SK-N-MC (cell line): ENCODE measurements around the gene DUS2.
"Not testable (repeated sequence)": the region's sequence is repeated elsewhere in the genome, so short reads cannot be mapped to it uniquely, and the experiment has no call there.

Experiments used
- DNase-seq: peaks from one replicate; pipeline ENCODE4 v3.0.0-alpha.2; 2011; ENCODE audit warnings: low read depth, low spot score
- H3K27ac ChIP-seq: fragments of 200-600 bp; sonication (generic); 2 replicates; pipeline ENCODE4 v1.5.1; 2016; ENCODE audit warnings: mixed run types
- H3K36me3 ChIP-seq: fragments of 200-600 bp; sonication (generic); 2 replicates; pipeline ENCODE4 v1.6.1; 2017; ENCODE audit warnings: antibody characterized with exemption, low read length, mixed read lengths; ENCODE audit not compliant: insufficient read depth
- H3K4me3 ChIP-seq: fragments of 200-600 bp; sonication (generic); 2 replicates; pipeline ENCODE4 v1.5.1; 2016
- H3K9ac ChIP-seq: fragments of 200-600 bp; sonication (generic); 2 replicates; pipeline ENCODE4 v1.8.0; 2017; ENCODE audit warnings: mixed run types, mixed read lengths; ENCODE audit not compliant: insufficient read length
- H3K9me3 ChIP-seq: fragments of 200-600 bp; sonication (generic); 2 replicates; pipeline ENCODE4 v1.6.1; 2017; ENCODE audit warnings: low read depth, mild to moderate bottlenecking, antibody characterized with exemption, low read length, moderate library complexity, mixed read lengths
- EZH2 ChIP-seq: fragments of 200-600 bp; sonication (generic); IDR thresholded peaks from one replicate; pipeline ENCODE4 v1.6.1; 2017; ENCODE audit warnings: antibody characterized with exemption
- FOXP2 ChIP-seq: optimal IDR thresholded peaks from 2 replicates; pipeline ENCODE3; 2011; ENCODE audit warnings: mild to moderate bottlenecking, moderate library complexity; ENCODE audit not compliant: insufficient read depth; ENCODE audit errors: extremely low read length, control extremely low read depth
- POLR2AphosphoS5 ChIP-seq: IDR thresholded peaks from 2 replicates; pipeline ENCODE4 v1.6.1; 2012; ENCODE audit warnings: mild to moderate bottlenecking, low read depth, low read length, borderline replicate concordance

Gene DUS2

DNA sequence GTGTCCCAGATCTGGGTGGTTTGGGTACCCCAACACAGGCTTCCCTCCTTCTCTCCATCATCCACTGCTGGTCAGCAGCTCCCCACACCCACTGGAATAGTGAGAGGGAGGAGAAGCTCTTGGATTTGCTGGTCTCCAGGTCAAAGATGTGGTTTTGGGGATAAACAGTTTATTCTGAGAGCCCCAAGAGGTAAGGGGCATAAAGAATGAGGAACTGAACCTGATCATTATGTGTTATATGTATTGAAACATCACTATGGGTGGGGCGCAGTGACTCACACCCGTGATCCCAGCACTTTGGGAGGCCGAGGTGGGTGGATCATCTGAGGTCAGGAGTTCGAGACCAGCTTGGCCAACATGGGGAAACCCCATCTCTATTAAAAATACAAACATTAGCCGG, 27.7 kb upstream of the DUS2 start:
- no peak for DNase-seq
- TF ChIP-seq EZH2 (no peak), POLR2AphosphoS5 (no peak), FOXP2 (no peak)

DNA sequence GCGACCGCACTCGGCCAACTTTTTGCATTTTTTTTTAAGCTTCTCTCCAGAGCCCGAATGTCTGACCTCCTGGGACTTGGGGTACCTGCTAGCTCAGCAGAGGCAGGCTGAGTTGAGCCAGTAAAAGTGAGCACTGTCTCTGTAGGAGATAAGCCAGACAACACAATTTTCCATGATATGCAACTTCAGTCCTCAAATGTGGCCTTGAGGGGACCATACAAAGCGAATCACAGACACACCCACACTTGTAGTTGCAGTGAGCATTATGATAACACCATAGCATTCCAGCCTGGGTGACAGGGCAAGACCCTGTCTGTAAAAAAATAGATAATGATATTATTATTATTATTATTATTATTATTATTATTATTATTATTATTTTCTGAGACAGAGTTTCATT, 26.4 kb upstream of the DUS2 start:
- TF ChIP-seq EZH2: no peak
- no peak for TF ChIP-seq FOXP2
- TF ChIP-seq POLR2AphosphoS5: no peak
- Histone ChIP-seq H3K9ac (no peak overlapping the region), H3K27ac (no peak overlapping the region), H3K36me3 (no peaks in the 10 kb centered on the region), H3K9me3 (no peaks in the 10 kb centered on the region), H3K4me3 (no peak overlapping the region)
- DNase-seq: no peak

More for the DNA sequence above, 27.7 kb upstream of the DUS2 start:
- Histone ChIP-seq H3K36me3 (no peaks in the 10 kb centered on the region), H3K9ac (no peak overlapping the region), H3K4me3 (no peak overlapping the region), H3K9me3 (no peaks in the 10 kb centered on the region), H3K27ac (no peak overlapping the region)

DNA sequence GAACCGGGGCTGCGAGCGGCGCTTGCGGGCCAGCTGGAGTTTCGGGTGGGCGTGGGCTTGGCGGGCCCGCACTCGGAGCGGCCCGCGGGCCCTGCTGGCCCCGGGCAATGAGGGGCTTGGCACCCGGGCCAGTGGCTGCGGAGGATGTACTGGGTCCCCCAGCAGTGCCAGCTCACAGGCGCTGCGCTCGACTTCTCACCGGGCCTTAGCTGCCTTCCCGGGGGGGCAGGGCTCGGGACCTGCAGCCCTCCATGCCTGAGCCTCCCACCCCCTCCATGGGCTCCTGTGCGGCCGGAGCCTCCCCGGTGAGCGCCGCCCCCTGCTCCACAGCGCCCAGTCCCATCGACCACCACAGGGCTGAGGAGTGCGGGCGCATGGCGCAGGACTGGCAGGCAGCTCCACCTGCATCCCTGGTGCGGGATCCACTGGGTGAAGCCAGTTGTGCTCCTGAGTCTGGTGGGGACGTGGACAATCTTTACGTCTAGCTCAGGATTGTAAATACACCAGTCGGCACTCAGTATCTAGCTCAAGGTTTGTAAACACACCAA, 24.8 kb upstream of the DUS2 start:
- DNase-seq, H3K9ac ChIP-seq, H3K36me3 ChIP-seq, H3K4me3 ChIP-seq, H3K9me3 ChIP-seq, H3K27ac ChIP-seq: not testable (repeated sequence)

DNA sequence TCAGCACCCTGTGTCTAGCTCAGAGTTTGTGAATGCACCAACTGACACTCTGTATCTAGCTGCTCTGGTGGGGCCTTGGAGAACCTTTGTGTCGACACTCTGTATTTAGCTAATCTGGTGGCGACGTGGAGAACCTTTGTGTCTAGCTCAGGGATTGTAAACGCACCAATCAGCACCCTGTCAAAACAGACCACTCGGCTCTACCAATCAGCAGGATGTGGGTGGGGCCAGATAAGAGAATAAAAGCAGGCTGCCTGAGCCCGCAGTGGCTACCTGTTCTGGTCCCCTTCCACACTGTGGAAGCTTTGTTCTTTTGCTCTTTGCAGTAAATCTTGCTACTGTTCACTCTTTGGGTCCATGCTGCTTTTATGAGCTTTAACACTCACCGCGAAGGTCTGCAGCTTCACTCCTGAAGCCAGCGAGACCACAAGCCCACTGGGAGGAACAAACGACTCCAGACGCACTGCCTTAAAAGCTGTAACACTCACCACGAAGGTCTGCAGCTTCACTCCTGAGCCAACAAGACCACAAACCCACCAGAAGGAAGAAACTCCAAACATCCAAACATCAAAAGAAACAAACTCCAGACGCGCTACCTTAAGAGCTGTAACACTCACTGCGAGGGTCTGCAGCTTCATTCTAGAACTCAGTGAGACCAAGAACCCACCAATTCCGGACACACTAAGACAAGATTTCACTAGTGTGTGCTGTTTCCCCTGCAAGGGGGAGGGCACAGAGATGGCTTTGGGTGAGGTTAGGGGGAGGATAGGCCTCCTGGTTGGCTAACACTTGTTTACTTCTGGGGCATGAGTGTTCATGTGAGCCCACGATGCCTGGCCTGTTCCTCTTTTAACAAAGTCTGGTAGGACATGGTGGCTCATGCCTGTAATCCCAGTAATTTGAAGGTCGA, 24.1 kb upstream of the DUS2 start, which contains the start of gene DPEP2:
Gene DPEP2, minus strand, starts transcription at position 706 of the 910 bp plus-strand sequence. CDS start 6,272 bp downstream, outside the sequence.
- not testable (repeated sequence) for H3K4me3 ChIP-seq, H3K36me3 ChIP-seq, H3K27ac ChIP-seq, H3K9ac ChIP-seq, H3K9me3 ChIP-seq, DNase-seq

DNA sequence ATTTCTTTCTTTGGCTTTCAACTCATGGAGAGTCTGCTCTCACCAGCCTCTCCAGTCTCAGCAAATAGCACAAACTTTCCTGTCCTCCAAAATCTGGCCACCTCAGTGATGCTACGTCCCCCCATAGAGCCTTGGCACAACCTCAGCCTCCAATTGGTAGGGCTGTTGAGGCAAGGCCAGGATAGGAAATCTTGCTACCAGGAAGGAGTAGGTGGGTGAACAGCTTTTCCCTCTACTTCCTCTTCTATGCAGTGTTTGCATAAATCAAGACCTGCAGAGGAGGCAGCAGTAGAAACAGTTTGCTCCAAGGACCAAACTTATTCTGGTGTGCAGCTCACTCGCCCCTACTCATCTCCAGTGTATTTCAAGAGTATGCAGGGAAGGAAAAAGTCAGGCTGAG, 23.1 kb upstream of the DUS2 start:
- Histone ChIP-seq H3K9me3 (no peaks in the 10 kb centered on the region), H3K36me3 (no peaks in the 10 kb centered on the region), H3K9ac (no peak overlapping the region), H3K27ac (no peak overlapping the region), H3K4me3 (no peak overlapping the region)
- no peak for TF ChIP-seq EZH2
- no peak for TF ChIP-seq FOXP2
- TF ChIP-seq POLR2AphosphoS5: no peak
- DNase-seq: no peak

DNA sequence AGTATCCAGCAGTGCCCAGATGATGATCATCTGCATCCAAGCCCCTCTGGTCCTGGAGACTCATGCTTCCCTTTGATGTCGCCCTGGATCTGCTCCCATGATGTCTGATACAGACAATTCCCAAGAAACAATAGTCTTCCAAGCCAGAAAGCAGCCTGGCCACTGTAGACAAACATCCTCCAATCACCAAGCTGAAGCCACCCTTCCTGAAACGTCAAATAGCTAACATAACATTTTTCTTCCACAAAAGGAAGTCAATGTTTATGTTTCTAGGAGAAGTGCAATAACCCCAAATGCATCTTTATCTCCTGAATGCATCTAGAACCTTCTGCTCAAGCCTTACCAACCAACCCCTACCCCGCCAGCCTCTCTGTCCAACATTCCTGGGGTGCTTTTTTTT, 22.6 kb upstream of the DUS2 start:
- Histone ChIP-seq H3K4me3 (no peak overlapping the region), H3K9ac (no peak overlapping the region)

DNA sequence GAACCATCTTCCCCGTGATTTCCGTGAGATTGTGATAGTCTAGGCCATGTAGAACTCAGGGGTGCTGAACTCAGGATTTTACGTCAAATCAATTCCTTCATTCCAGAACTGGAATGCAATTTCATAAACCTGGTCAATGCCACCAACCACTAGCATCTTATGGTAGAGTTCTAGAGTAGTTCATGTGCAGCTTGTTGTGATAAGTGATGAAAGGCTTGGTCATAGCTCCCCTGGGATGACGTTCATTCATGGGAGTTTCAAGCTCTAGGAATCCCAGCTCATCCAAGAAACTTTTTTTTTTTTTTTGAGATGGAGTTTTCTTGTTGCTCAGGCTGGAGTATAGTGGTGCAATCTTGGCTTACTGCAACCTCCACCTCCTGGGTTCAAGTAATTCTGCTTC, 20.1 kb upstream of the DUS2 start:
- Histone ChIP-seq H3K36me3 (no peaks in the 10 kb centered on the region), H3K9ac (no peak overlapping the region)
- DNase-seq: no peak

More for the DNA sequence above, 22.6 kb upstream of the DUS2 start:
- Histone ChIP-seq H3K36me3 (no peaks in the 10 kb centered on the region), H3K9me3 (no peaks in the 10 kb centered on the region), H3K27ac (no peak overlapping the region)
- TF ChIP-seq POLR2AphosphoS5 (no peak), EZH2 (no peak), FOXP2 (no peak)
- no peak for DNase-seq

DNA sequence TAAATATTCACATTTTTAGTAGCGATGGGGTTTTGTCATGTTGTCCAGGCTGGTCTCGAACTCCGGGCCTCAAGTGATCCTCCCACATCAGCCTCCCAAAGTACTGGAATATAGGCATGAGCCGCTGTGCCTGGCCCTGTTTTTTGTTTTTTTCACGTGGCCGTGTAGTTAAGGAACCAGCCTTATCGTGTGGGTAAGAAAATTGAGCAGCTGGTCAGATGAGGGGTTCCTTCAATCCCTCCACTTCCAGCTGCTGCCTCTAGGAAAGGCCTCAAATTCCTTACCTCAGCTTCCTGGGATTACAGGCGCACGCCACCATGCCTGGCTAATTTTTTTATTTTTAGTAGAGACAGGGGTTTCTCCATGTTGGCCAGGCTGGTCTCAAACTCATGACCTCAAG, 17.9 kb upstream of the DUS2 start:
- Histone ChIP-seq H3K9me3 (no peaks in the 10 kb centered on the region), H3K4me3 (no peak overlapping the region), H3K36me3 (no peaks in the 10 kb centered on the region), H3K27ac (no peak overlapping the region), H3K9ac (no peak overlapping the region)
- no peak for DNase-seq
- TF ChIP-seq EZH2: no peak
- no peak for TF ChIP-seq FOXP2
- no peak for TF ChIP-seq POLR2AphosphoS5

More for the DNA sequence above, 20.1 kb upstream of the DUS2 start:
- no peak for TF ChIP-seq EZH2
- TF ChIP-seq FOXP2: no peak
- TF ChIP-seq POLR2AphosphoS5: no peak
- Histone ChIP-seq H3K4me3 (no peak overlapping the region), H3K27ac (no peak overlapping the region), H3K9me3 (no peaks in the 10 kb centered on the region)
